ENCODE measurements around the gene SDE2.
A peak's percentile ranks its signal among the peaks of the same experiment; 100 is the strongest.

SDE2 gene

DNA sequence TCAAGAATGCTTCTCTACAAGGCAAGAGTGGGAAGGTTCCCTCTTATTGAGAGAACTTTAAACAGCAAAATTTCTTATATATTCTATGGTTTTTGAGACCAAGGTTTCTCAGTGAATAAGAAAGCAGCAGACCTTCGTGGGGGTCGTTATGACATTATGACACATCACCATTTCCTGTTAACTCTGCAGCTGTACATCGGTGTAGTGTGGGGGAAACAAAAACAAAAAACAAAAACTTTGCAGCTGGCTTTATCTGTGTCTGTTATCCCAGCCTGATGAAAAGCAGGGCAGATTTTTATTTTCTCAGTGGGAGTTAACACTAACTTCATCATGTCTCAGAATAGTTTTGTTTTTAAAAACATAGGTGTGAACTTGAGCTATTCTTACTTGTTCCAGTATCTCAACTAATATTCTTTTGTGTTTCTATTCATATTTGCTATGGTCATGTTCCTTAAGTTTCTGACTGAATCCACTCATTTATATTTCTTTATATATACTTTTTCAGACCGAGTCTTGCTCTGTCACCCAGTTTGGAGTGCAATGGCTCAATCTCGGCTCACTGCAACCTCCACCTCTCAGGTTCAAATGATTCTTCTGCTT is 2.1 kb downstream of the SDE2 start:
- DNase-seq (ENCODE audit: low read depth, low spot score), result peak; percentile 19
- in situ Hi-C loops (cut with HindIII; ENCODE audit: low sequenced_read_pairs), result no loop called here
- no peak for TF ChIP-seq CTCF (IDR thresholded peaks at IDR 0.05; ENCODE audit: low read depth, low read length)
- no peak overlapping the region for H3K4me3 ChIP-seq (ENCODE audit: low read depth, low read length)

- in situ Hi-C loops (cut with HindIII; ENCODE audit: low sequenced_read_pairs), result no loop called here
- TF ChIP-seq CTCF (IDR thresholded peaks at IDR 0.05; ENCODE audit: low read depth, low read length), result no peak
- H3K4me3 ChIP-seq (ENCODE audit: low read depth, low read length), result no peak overlapping the region
- no peak for DNase-seq (ENCODE audit: low read depth, low spot score)
Measured at GRCh38 chr1:225995919-225996864, 3.0 kb downstream of the SDE2 start.

DNA sequence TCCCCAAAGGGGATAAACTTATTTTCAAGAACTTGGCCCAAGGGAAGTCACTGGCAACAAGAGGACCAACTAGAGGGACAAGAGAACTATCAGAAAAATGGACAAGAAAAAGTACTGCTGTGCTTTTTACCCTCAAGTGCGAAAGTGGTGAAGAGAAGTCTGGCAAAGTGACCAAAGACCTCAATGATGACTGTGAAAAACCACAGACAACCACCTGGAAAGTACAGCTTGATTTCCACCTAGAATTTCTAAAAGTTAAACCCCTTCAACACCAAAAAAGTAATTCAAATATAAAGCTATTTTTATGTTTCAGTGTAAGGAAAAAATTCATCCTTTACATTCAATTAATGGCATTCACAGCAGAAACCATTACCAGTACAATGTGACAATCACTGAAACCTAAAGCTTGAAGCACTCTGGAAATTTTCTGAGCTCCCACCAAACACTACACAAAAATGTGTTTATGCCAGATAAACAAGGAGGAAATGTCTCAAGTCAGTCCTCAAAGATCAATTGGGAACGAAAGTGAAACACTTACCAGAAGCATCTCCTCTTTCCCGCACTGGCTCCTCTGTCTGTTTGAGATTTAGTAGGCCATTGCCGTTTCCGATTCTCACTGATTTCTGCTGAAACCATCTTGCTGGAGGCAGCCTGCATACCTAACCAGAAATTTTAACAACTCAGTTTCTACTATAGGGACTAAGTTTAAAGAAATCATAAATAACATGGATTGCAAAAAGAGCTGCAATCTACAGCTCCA is 8.3 kb downstream of the SDE2 start:
- no peak for TF ChIP-seq CTCF (IDR thresholded peaks at IDR 0.05; ENCODE audit: low read depth, low read length)
- DNase-seq (ENCODE audit: low read depth, low spot score), result no peak
- no peak overlapping the region for H3K4me3 ChIP-seq (ENCODE audit: low read depth, low read length)
- in situ Hi-C loops (cut with HindIII; ENCODE audit: low sequenced_read_pairs), result no loop called here

GRCh38 chr1:225987491-225988316 is 11.4 kb downstream of the SDE2 start:
- TF ChIP-seq CTCF (IDR thresholded peaks at IDR 0.05; ENCODE audit: low read depth, low read length), result peak; percentile 72
- in situ Hi-C loops (cut with HindIII; ENCODE audit: low sequenced_read_pairs), result no loop called here
- H3K4me3 ChIP-seq (ENCODE audit: low read depth, low read length), result no peak overlapping the region
- DNase-seq (ENCODE audit: low read depth, low spot score), result peak; percentile 53

DNA sequence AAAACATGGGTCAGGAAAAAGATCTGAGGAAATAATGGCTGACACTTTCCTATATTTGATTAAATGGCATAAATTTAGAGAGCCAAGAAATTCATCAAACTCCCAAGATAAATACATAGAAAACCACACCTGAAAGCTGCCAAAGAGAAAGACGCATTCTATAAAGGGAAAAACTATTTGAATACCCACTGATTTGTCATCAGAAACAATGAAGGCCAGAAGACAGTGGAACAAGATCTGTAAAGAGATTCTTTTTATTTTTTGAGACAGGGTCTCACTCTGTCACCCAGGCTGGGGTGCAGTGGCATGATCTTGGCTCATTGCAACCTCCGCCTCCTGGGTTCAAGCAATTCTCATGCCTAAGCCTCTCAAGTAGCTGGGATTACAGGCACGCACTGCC is 17.4 kb downstream of the SDE2 start:
- TF ChIP-seq CTCF (IDR thresholded peaks at IDR 0.05; ENCODE audit: low read depth, low read length), result no peak
- no peak overlapping the region for H3K4me3 ChIP-seq (ENCODE audit: low read depth, low read length)
- in situ Hi-C loops (cut with HindIII; ENCODE audit: low sequenced_read_pairs), result no loop called here
- DNase-seq (ENCODE audit: low read depth, low spot score), result no peak

All from astrocyte of the spinal cord (primary cell).